ENCODE data around the gene NENF. TPM values are rescaled to one million over a fixed set of nuclear protein-coding genes. Genes with fewer than 3 reads are reported as not detected.

Gene NENF
- total and polyA plus RNA-seq, 2 donors (not counting 1 experiment from before 2014, with no cell fraction given): 10.6 to 20.3 TPM

GRCh38 chr1:212465311-212465710, 32.6 kb downstream of the NENF start:
- POLR2A ChIA-PET: no interaction called here
- H3K27ac Mint-ChIP-seq: no peak overlapping the region
- CTCF ChIA-PET: interaction anchor here (0.6 to 3.4 kb wide), 3 partner anchors 8 to 12 kb away, joined by 3 to 23 read pairs (median 13); no protein-coding TSS in a partner anchor
- WGBS (ENCODE audit: insufficient coverage): 94% methylated on average over 7 of the region's 7 CpGs
- no peak overlapping the region for H3K4me3 ChIP-seq (ENCODE audit: control extremely low read depth in 1 of 5, extremely low read depth in 1 of 5, insufficient read depth in 1 of 5, low read depth in 2 of 5, low read length in 4 of 5)
- no peaks in the 10 kb centered on the region for H3K4me1 Mint-ChIP-seq
- H3K4me3 Mint-ChIP-seq: no peak overlapping the region
- no peak overlapping the region for H2AFZ ChIP-seq (ENCODE audit: insufficient read depth, low read depth, low read length, poor library complexity, severe bottlenecking)
- ATAC-seq (ENCODE audit: low read depth): no peak
- TF ChIP-seq EZH2 (IDR thresholded peaks at IDR 0.05; ENCODE audit: borderline replicate concordance, insufficient read depth, low read depth, low read length, poor library complexity, severe bottlenecking) (no peak), CTCF (IDR thresholded peaks at IDR 0.05) (no peak)
- no peak for DNase-seq
- intact Hi-C loops (cut with micrococcal nuclease): no loop called here
- H3K9ac ChIP-seq (ENCODE audit: low read length): no peak overlapping the region
- H4K20me1 ChIP-seq (ENCODE audit: control insufficient read depth, insufficient read depth, low read length, poor library complexity, severe bottlenecking): no peaks in the 10 kb centered on the region
- no peaks in the 10 kb centered on the region for H3K27me3 ChIP-seq (replicated peaks in 1 of 4; ENCODE audit: control extremely low read depth in 1 of 4, control insufficient read depth in 3 of 4, insufficient read depth in 4 of 4, low read length in 3 of 4)
- no peak overlapping the region for H3K27ac ChIP-seq (ENCODE audit: low read length in 2 of 2)
- H3K79me2 ChIP-seq (ENCODE audit: control insufficient read depth, insufficient read depth, low read length): no peaks in the 10 kb centered on the region
- no peaks in the 10 kb centered on the region for H3K9me3 ChIP-seq (ENCODE audit: control extremely low read depth in 1 of 3, control insufficient read depth in 2 of 3, insufficient read depth in 1 of 3, low read length in 2 of 3)
- H3K9me3 Mint-ChIP-seq (ENCODE audit: insufficient read depth): no peaks in the 10 kb centered on the region
- H3K27me3 Mint-ChIP-seq: peaks cover 12% of the 10 kb centered on the region
- H3K36me3 ChIP-seq (replicated peaks in 1 of 2; ENCODE audit: control extremely low read depth in 1 of 2, control insufficient read depth in 1 of 2, extremely low read depth in 1 of 2, insufficient read depth in 2 of 2, low read length in 1 of 2): no peaks in the 10 kb centered on the region
- no peaks in the 10 kb centered on the region for H3K4me1 ChIP-seq (ENCODE audit: control insufficient read depth in 2 of 2, insufficient read depth in 2 of 2, low read length in 2 of 2)
- H3K4me2 ChIP-seq (replicated peaks; ENCODE audit: low read depth, low read length, poor library complexity, severe bottlenecking): no peak overlapping the region

GRCh38 chr1:212466437-212466836, 33.7 kb downstream of the NENF start:
- no peak for TF ChIP-seq CTCF (IDR thresholded peaks at IDR 0.05)
- no peak for TF ChIP-seq EZH2 (IDR thresholded peaks at IDR 0.05; ENCODE audit: borderline replicate concordance, insufficient read depth, low read depth, low read length, poor library complexity, severe bottlenecking)

More at GRCh38 chr1:212466437-212466836, 33.7 kb downstream of the NENF start:
- intact Hi-C loops (cut with micrococcal nuclease): no loop called here
- H3K9me3 Mint-ChIP-seq (ENCODE audit: insufficient read depth): no peaks in the 10 kb centered on the region
- Histone ChIP-seq H3K27me3 (replicated peaks in 1 of 4; ENCODE audit: control extremely low read depth in 1 of 4, control insufficient read depth in 3 of 4, insufficient read depth in 4 of 4, low read length in 3 of 4) (no peaks in the 10 kb centered on the region), H3K27ac (ENCODE audit: low read length in 2 of 2) (no peak overlapping the region), H3K4me3 (ENCODE audit: control extremely low read depth in 1 of 5, extremely low read depth in 1 of 5, insufficient read depth in 1 of 5, low read depth in 2 of 5, low read length in 4 of 5) (no peak overlapping the region), H2AFZ (ENCODE audit: insufficient read depth, low read depth, low read length, poor library complexity, severe bottlenecking) (no peak overlapping the region), H3K36me3 (replicated peaks in 1 of 2; ENCODE audit: control extremely low read depth in 1 of 2, control insufficient read depth in 1 of 2, extremely low read depth in 1 of 2, insufficient read depth in 2 of 2, low read length in 1 of 2) (no peaks in the 10 kb centered on the region), H4K20me1 (ENCODE audit: control insufficient read depth, insufficient read depth, low read length, poor library complexity, severe bottlenecking) (no peaks in the 10 kb centered on the region), H3K4me2 (replicated peaks; ENCODE audit: low read depth, low read length, poor library complexity, severe bottlenecking) (no peak overlapping the region), H3K9ac (ENCODE audit: low read length) (no peak overlapping the region), H3K9me3 (ENCODE audit: control extremely low read depth in 1 of 3, control insufficient read depth in 2 of 3, insufficient read depth in 1 of 3, low read length in 2 of 3) (no peaks in the 10 kb centered on the region), H3K79me2 (ENCODE audit: control insufficient read depth, insufficient read depth, low read length) (no peaks in the 10 kb centered on the region), H3K4me1 (ENCODE audit: control insufficient read depth in 2 of 2, insufficient read depth in 2 of 2, low read length in 2 of 2) (no peaks in the 10 kb centered on the region)
- no peak overlapping the region for H3K4me3 Mint-ChIP-seq
- no peak overlapping the region for H3K27ac Mint-ChIP-seq
- CTCF ChIA-PET: interaction anchor here (0.5 to 3.4 kb wide), 5 partner anchors 10 to 396 kb away, joined by 3 to 23 read pairs (median 3); no protein-coding TSS in a partner anchor
- H3K27me3 Mint-ChIP-seq: peaks cover 12% of the 10 kb centered on the region
- ATAC-seq (ENCODE audit: low read depth) (no peak), DNase-seq (no peak)
- H3K4me1 Mint-ChIP-seq: no peaks in the 10 kb centered on the region
- WGBS (ENCODE audit: insufficient coverage): 100% methylated on average over 1 of the region's 2 CpGs
- POLR2A ChIA-PET: no interaction called here
